Right lung (tissue), 5 donors: Measurements from ENCODE around the gene ADGRG3. TPM values are rescaled to one million over a fixed set of nuclear protein-coding genes. Genes with fewer than 3 reads are reported as not detected.
"Not testable (repeated sequence)": the region's sequence is repeated elsewhere in the genome, so short reads cannot be mapped to it uniquely, and the experiment has no call there.

Experiments
- DNase-seq, 2 donors: peaks; one replicate each; pipeline ENCODE4 v3.0.0-alpha.2; 2013
- polyA plus RNA-seq, 5 donors: library from polyadenylated mRNA; unstranded; fragments of 120-200 nt; gene quantifications; one replicate each; pipeline versions ENCODE4 v1.2.1 to v1.2.3, GENCODE V29; 2013; ENCODE audit warnings: inconsistent platforms in 1 of 5, low replicate concordance in 1 of 5; ENCODE audit not compliant: insufficient read length in 5 of 5, insufficient read depth in 1 of 5

ADGRG3 gene
- polyA plus RNA-seq, 5 donors = 0.38 to 1.2 (median 0.86) TPM

DNA sequence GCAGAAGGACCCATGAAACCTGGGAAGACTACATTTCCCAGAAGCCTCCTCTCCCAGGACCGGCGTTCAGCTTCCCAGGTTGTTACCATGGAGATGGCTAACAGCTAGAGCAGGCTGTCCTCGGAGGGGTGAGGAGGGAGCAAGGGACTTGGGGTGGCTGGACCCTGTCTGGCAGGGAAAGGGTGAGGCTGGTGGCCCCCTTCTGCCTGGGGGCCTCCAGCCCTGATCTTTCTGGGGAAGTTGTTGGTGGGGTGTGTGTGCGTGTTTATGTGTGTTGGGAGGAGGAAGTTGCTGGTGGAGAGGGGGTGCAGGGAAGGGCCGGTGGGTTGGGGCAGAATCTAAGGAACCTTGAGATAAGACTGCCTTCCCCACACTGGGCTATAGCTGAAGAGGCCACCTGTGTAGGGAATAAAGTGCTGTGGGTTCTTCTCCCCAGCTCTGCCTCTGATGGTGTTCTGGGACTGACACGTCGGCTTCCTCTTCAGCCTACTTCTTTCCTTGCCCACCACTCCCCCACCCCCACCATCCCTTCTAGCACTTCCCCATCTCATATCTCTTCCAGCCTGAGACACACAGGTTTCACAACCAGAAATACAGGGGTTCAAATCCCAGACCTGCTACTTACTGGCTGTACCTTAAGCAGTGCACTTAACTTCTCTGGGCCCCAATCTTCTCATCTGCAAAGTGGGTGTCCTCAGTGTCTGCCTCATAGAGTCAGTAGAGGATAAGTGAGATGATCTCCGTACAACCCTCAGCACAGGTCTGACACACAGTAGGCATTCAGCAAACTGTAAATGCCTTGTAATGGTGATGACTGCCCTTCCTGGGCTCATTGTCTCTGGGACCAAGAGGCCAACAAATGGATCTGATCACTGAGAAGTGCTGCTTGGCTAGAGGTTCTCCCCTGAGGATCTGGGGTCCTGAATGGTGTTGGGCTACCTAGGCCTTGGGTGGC, 26.9 kb downstream of the ADGRG3 start, which contains the start of gene DRC7:
DRC7 (plus strand) TSS at position 82 of the 955 bp plus-strand sequence. CDS start 3,144 bp downstream, outside the sequence.
- peak; percentile 48 to 55 for DNase-seq

GRCh38 chr16:57695680-57696069, 27.6 kb downstream of the ADGRG3 start:
- no peak for DNase-seq

GRCh38 chr16:57696240-57696639, 28.1 kb downstream of the ADGRG3 start:
- no peak for DNase-seq

DNA sequence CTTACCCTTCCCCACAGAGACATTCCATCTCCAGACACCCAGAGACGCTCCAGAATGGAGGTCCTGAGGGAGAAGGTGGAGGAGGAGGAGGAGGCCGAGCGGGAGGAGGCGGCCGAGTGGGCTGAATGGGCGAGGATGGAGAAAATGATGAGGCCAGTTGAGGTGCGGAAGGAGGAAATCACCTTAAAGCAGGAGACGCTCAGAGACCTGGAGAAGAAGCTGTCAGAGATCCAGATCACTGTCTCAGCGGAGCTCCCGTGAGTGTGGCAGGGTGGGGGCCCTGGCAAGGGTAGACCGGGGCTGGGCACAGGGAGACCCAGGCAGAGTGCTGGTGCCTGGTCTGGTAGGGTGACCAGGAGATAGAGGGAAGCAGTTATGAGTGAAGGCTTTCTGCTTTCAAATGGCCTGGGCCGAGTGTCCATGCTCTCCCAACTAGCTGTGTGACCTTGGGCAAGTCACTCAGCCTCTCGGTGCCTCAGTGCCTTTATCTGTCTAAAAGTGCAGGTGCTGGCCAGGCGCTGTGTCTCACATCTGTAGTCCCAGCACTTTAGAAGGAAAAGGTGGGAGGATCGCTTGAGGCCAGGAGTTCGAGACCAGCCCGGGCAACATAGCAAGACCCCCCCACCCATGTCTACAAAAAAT, 29.9 kb downstream of the ADGRG3 start:
- no peak for DNase-seq

GRCh38 chr16:57698812-57699405, 30.8 kb downstream of the ADGRG3 start:
- DNase-seq = no peak

DNA sequence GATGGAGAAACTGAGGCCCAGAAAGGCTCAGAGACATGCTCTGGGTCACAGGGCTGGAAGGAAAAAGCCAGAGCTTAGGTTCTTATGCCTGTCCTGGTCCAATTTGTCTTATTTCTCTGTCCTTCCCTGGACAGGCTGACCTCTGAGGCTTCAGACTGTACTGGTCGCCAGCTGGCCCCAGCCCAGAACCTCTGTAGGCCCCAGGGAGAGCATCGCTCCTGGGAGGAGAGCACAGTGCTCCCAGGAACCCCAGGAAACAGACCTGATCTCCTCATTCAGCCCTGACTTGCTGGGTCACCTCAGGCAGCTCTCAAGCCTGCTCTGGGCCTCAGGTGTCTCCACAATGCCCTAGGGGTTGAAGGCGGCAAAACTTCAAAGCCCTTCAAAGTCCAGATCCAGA, 31.4 kb downstream of the ADGRG3 start:
- no peak for DNase-seq

- no peak for DNase-seq
Observed at GRCh38 chr16:57699899-57700298, 31.8 kb downstream of the ADGRG3 start.

GRCh38 chr16:57700781-57701551, 32.9 kb downstream of the ADGRG3 start:
- DNase-seq = no peak

GRCh38 chr16:57701759-57702371, 33.8 kb downstream of the ADGRG3 start:
- DNase-seq = no peak

- no peak for DNase-seq
Observed at GRCh38 chr16:57703416-57704010, 35.4 kb downstream of the ADGRG3 start.

DNA sequence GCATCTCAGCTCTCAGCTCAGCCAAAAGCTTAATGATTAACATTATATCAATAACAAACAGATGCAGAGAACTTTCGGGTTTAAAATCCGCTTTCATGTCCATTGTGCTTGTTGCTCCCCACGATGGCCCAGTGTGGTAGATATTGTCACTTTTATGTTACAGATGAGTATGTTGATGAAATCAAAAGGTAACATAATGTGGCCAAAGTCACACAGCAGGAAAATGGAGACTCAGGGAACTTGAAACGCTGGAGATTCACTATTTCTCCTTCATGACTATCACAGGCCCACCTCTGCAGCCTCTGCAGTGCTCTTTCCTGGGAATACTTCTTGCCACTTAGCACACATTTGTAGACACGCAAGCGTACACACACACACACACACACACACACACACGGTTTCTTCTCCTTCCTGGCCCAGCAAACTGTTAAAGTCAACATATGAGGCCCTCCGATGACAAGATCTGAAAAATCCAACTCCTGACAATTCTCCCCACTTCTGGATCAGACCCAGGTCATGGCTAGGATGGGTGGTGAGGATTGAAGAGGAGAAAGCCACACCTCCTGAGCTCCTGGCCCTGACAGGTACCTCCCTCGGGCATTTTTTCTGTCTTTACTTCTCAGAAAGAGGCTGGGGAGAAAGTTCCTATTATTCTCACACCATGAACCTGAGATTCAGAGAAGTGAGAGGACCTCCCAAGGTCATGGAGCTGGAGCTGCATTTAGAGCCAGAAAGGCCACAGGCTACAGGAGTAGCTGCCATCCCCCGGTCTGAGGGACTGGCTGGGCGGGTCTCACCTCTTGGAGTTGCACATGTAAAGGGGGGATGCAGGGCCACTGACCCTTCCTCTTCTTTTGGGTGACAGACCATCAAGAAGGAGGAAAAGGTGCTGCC, 36.2 kb downstream of the ADGRG3 start:
- no peak for DNase-seq

DNA sequence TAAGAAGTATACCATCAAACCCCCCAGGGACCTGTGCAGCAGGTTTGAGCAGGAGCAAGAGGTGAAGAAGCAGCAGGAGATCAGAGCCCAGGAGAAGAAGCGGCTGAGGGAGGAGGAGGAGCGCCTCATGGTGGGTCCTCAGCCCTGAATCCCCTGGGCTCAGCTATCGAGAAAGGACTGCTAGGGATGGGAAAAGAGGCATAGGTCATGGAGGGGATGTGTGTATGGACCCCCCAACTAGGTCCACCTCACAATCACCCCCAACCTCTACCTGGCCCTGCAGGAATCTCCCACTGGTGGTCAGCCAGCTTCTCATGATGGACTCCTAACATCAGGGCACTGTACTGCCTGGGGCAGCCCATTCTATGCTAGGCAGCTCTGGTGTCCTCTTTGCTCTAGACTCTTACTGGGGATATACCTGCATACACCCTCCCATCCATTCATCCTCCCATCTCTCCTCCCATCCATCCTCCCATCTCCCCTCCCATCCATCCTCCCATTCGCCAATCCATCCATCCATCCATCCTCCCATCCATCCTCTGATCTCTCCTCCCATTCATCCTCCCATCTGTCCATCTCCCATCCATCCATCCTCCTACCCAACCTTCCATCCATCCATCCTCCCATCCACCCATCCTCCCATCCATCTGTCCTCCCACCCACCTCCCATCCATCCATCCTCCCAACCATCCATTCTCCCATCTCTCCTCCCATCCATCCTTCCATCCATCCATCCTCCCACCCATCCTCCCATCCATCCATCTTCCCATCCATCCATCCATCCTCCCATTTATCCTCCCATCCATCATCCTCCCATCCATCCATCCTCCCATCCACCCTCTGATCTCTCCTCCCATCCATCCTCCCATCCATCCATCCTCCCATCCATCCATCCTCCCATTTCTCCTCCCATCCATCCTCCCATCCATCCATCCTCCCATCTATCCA, 37.1 kb downstream of the ADGRG3 start:
- DNase-seq = no peak

- no peak for DNase-seq
Observed at GRCh38 chr16:57706717-57707116, 38.6 kb downstream of the ADGRG3 start.

DNA sequence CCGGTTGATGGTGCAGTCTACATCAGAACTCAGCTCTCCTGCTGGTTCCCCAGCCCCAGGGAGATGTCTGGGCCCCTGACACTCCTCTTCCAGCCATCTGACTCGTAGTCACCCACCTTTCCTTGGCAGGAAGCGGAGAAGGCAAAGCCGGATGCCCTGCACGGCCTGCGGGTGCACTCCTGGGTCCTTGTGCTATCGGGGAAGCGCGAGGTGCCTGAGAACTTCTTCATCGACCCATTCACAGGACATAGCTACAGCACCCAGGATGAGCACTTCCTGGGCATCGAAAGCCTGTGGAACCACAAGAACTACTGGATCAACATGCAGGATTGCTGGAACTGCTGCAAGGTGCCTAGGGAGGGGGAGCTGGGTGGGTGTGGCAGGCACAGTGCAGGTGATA, 39.2 kb downstream of the ADGRG3 start:
- no peak for DNase-seq

DNA sequence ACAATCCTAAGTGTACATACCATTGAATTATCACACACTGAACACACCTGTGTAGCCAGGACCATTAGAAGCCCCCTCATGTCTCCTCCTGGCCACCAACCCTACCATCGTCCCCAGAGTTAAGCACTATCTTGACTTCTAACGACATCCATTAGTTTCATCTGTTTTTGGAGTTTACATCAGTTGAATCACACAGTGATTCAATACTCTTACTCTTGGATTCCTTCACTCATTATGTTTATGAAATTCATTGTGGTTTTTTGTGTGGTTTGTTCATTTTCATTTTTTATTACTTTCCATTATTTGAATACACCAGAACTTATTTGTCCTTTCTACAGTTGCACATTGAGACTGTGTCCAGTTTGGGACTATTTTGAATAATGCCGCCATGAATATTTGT, 40.1 kb downstream of the ADGRG3 start:
- no peak for DNase-seq

- DNase-seq = no peak
Observed at GRCh38 chr16:57709663-57710062, 41.6 kb downstream of the ADGRG3 start.

DNA sequence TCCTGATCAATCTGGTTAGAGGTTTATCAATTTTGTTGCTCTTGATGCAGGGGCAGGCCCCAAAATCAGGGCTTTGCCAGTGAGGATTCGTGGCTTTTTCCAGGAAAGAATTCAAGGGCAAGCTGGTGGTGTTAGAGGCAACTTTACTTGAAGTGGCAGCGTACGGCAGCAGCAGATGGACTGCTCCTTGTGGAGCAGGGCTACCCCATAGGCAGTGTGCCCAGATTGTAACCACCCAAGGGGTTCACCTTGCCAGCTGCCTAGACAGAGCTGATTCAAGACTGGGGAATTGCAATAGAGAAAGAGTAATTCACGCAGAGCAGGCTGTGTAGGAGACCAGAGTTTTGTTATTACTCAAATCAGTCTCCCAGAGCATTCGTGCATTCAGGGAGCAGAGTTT, 43.2 kb downstream of the ADGRG3 start:
- DNase-seq = no peak

DNA sequence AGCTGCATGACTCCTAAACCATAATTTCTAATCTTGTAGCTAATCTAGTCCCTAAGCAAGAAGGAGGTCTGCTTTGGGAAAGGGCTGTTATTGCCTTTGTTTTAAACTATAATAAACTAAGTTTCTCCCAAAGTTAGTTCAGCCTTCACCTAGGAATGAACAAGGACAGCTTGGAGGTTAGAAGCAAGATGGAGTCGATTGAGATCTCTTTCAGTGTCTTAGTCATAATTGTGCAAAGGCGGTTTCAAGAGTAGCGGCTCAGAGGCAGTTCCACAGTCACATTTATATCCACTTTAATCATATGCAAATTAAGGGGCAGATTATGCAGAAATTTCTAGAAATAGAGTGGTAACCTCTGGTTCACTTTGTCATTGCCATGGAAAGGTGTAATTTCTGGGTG, 43.9 kb downstream of the ADGRG3 start:
- no peak for DNase-seq

DNA sequence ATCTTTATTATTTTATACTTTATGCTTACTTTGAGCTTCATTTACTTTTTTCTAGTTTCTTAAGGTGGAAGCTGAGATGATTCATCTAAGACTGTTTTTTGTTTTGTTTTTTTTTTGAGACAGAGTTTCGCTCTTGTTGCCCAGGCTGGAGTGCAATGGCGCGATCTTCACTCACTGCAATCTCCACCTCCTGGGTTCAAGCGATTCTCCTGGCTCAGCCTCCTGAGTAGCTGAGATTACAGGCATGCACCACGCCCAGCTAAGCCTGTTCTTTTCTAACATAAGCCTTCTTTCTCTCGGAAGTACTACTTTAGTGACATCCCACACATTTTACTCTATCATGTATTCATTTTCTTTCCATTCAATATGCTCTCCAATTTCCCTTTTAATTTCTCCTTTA, 44.5 kb downstream of the ADGRG3 start:
- not testable (repeated sequence) for DNase-seq
